Posterior vena cava (tissue), 2 donors: Measurements from ENCODE around the gene PATL2. TPM values are rescaled to one million over a fixed set of nuclear protein-coding genes. Genes with fewer than 3 reads are reported as not detected.
A peak's percentile ranks its signal among the peaks of the same experiment; 100 is the strongest.
"Not testable (repeated sequence)": the region's sequence is repeated elsewhere in the genome, so short reads cannot be mapped to it uniquely, and the experiment has no call there.

Experiments used
- DNase-seq: peaks from one replicate; pipeline ENCODE4 v3.0.0-alpha.2; 2020; ENCODE audit warnings: low spot score
- intact Hi-C, 2 donors: fragments of 100-400 bp; cut with DNase I; formaldehyde crosslinking; loops; one replicate each; pipeline versions ENCODE4 v1.14.1 to v1.14.2; 2022 to 2023
- total RNA-seq, 2 donors: library from RNA; stranded (reverse); fragmentation: NEBNext Ultra II Directional; extraction: Animal tissue kit (Norgen Biotek cat#: 25700); gene quantifications; one replicate each; pipeline ENCODE4 v1.2.1, GENCODE V29; 2021
- donor health status: DM: yes; HTN: yes; CAD: no.
- donor health status: DM: yes; HTN: yes; CAD: no.

PATL2 gene
- total RNA-seq, 2 donors from 2014 or later = 1.0 to 2.2 TPM

- no peak for DNase-seq
- intact Hi-C loops = no loop called here
These were observed 9.5 kb upstream of the PATL2 start for GRCh38 chr15:44720460-44721176.

GRCh38 chr15:44720000-44720435, 8.9 kb upstream of the PATL2 start:
- intact Hi-C loops, DNase-seq: not testable (repeated sequence)

GRCh38 chr15:44719293-44719999, 8.3 kb upstream of the PATL2 start:
- DNase-seq = no peak
- intact Hi-C loops = no loop called here

- no peak for DNase-seq
- intact Hi-C loops = no loop called here
These were observed 7.8 kb upstream of the PATL2 start for GRCh38 chr15:44718927-44719292.

GRCh38 chr15:44718180-44718926, 7.2 kb upstream of the PATL2 start:
- intact Hi-C loops = no loop called here
- no peak for DNase-seq

- DNase-seq = no peak
- intact Hi-C loops = no loop called here
These were observed 6.0 kb upstream of the PATL2 start for GRCh38 chr15:44716983-44717602.

- no peak for DNase-seq
- intact Hi-C loops = no loop called here
These were observed 4.7 kb upstream of the PATL2 start for GRCh38 chr15:44715797-44716334.

GRCh38 chr15:44715142-44715796, 4.1 kb upstream of the PATL2 start:
- DNase-seq = no peak
- intact Hi-C loops = no loop called here

- intact Hi-C loops = no loop called here
- no peak for DNase-seq
These were observed 2.2 kb upstream of the PATL2 start for GRCh38 chr15:44713006-44713966.

- intact Hi-C loops = no loop called here
These were observed 1.4 kb upstream of the PATL2 start for GRCh38 chr15:44712346-44713005.

GRCh38 chr15:44711743-44712345, 721 bp upstream of the PATL2 start:
- intact Hi-C loops = no loop called here
- DNase-seq = peak; percentile 87

More at GRCh38 chr15:44712346-44713005, 1.4 kb upstream of the PATL2 start:
- DNase-seq = peak; percentile 86

- intact Hi-C loops = no loop called here
- no peak for DNase-seq
These were observed 657 bp downstream of the PATL2 start for GRCh38 chr15:44710236-44711095.

GRCh38 chr15:44706946-44707636, 4.0 kb downstream of the PATL2 start:
- intact Hi-C loops = no loop called here
- DNase-seq = no peak

GRCh38 chr15:44706401-44706800, 4.7 kb downstream of the PATL2 start:
- intact Hi-C loops = no loop called here
- no peak for DNase-seq

GRCh38 chr15:44705986-44706385, 5.1 kb downstream of the PATL2 start:
- no peak for DNase-seq
- intact Hi-C loops = no loop called here
